Activated T-cell treated with anti-CD3 and anti-CD28 coated beads, Interleukin-2, amount 50 U/mL, for 24 hours (primary cell): Measurements from ENCODE around the gene GNAS.

Experiments
- DNase-seq: peaks from one replicate; pipeline ENCODE4 v3.0.0-alpha.2; 2020
- H3K27ac Mint-ChIP-seq: 2 replicates; pipeline ENCODE4 v1.8.0; 2020; ENCODE audit warnings: mild to moderate bottlenecking, mixed read lengths
- H3K27me3 Mint-ChIP-seq: 2 replicates; pipeline ENCODE4 v1.8.0; 2020; ENCODE audit warnings: mixed read lengths
- H3K36me3 Mint-ChIP-seq: 2 replicates; pipeline ENCODE4 v1.8.0; 2020; ENCODE audit warnings: low read depth, mixed read lengths
- H3K4me1 Mint-ChIP-seq: 2 replicates; pipeline ENCODE4 v1.8.0; 2020; ENCODE audit warnings: low read depth, mixed read lengths
- H3K4me3 Mint-ChIP-seq: 2 replicates; pipeline ENCODE4 v1.8.0; 2020; ENCODE audit warnings: mild to moderate bottlenecking, moderate library complexity, mixed read lengths
- H3K9me3 Mint-ChIP-seq: 2 replicates; pipeline ENCODE4 v1.8.0; 2020; ENCODE audit warnings: mixed read lengths

Gene GNAS

DNA sequence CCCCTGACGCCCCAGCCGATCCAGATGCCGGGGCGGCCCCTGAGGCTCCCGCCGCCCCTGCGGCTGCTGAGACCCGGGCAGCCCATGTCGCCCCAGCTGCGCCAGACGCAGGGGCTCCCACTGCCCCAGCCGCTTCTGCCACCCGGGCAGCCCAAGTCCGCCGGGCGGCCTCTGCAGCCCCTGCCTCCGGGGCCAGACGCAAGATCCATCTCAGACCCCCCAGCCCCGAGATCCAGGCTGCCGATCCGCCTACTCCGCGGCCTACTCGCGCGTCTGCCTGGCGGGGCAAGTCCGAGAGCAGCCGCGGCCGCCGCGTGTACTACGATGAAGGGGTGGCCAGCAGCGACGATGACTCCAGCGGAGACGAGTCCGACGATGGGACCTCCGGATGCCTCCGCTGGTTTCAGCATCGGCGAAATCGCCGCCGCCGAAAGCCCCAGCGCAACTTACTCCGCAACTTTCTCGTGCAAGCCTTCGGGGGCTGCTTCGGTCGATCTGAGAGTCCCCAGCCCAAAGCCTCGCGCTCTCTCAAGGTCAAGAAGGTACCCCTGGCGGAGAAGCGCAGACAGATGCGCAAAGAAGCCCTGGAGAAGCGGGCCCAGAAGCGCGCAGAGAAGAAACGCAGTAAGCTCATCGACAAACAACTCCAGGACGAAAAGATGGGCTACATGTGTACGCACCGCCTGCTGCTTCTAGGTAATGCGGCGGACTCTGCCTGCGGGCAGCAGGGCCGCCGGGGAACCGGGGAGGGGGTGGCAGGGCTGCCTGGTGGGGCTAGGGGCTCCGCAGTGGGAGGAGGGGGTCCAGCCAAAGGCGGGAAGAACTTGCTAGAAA is 2.3 kb downstream of the GNAS start:
- no peak overlapping the region for H3K27ac Mint-ChIP-seq
- no peaks in the 10 kb centered on the region for H3K9me3 Mint-ChIP-seq
- DNase-seq: peak; percentile 40
- peak overlapping the region; percentile 35 for H3K4me3 Mint-ChIP-seq
- H3K27me3 Mint-ChIP-seq: peaks cover 76% of the 10 kb centered on the region
- peaks cover 3% of the 10 kb centered on the region for H3K36me3 Mint-ChIP-seq
- H3K4me1 Mint-ChIP-seq: peaks cover 28% of the 10 kb centered on the region

DNA sequence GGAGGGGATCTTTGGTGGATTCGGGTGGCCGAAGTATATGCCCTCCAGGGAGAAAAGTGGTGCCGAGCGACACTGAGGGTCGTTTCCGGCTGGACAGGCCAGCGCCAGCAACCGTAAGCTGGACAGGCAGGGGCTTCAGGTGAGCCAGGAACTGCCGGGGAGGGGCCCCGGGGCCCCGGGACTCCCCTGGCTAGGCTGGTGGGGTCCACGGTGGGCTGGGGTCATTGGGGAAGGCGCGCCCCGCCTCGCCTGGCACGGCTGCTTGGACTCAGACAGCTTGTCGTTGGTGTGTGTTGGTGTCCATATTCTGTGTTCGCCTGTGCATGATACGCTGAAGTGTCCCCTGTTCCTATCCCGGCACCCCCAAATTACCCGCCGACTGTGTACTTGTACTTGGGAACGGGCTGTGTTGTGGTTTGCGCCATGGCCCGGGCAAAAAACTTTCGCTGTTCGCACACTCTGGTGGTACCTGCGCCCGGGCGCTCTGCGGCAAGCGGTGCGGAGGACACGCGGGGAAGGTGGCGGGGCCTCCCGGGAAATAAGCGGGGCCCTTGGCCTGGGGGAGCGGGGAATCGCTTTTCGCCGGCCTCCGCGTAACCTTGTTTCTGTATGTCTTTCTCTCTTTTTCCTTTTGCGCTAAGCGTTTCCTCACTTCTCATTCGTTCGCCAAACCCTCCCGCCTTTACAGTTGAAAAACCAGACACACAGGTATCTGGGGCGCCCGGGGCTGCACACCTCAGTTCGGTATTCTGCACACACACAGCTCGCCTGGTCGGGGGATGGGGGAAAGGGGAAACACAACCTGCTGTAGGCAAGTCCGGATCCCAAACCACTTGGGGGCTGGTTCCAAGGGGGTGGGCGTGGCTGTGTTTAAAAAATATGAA is 3.2 kb downstream of the GNAS start:
- DNase-seq: no peak
- peaks cover 27% of the 10 kb centered on the region for H3K4me1 Mint-ChIP-seq
- no peaks in the 10 kb centered on the region for H3K36me3 Mint-ChIP-seq
- no peak overlapping the region for H3K27ac Mint-ChIP-seq
- peak overlapping the region; percentile 39 for H3K4me3 Mint-ChIP-seq
- H3K27me3 Mint-ChIP-seq: peaks cover 70% of the 10 kb centered on the region
- no peaks in the 10 kb centered on the region for H3K9me3 Mint-ChIP-seq

DNA sequence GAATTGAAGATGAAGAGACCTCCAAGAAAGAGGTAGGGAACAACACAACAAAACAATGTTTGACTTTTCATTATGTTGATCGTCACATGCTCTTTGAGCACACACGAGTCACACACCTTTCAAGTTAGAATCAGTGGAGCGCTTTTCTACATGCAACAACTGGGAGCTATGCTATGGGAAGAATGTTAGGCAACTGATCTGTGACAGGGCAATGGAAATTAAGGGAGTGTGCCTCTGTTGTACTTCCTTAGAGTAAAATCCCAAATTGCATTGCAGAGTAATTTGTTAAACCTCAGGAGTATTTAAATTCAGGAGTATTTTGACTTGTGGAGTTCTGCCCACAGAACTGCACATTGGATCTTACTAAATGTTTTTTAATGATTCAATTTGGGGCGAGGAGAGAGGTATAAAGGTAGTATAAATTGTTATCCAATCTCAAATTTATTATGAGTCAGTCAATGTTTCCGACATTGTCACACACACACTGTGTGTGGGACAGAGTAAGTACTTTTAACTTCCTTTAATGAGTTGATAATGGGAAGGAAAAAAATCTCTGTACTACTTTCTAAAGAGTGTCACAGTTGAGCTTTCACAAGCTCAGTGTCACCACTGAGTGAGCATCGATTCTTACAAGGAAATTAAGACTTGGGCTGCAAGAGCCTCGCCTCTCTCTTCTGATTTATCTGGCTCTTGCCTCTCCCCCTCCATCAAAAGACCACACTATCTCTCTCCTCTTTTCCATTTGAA is 10.7 kb downstream of the GNAS start:
- no peak for DNase-seq
- Mint-ChIP-seq H3K27me3 (peaks cover 18% of the 10 kb centered on the region), H3K27ac (no peak overlapping the region), H3K4me1 (peaks cover 2% of the 10 kb centered on the region), H3K36me3 (no peaks in the 10 kb centered on the region), H3K9me3 (no peaks in the 10 kb centered on the region), H3K4me3 (no peak overlapping the region)

DNA sequence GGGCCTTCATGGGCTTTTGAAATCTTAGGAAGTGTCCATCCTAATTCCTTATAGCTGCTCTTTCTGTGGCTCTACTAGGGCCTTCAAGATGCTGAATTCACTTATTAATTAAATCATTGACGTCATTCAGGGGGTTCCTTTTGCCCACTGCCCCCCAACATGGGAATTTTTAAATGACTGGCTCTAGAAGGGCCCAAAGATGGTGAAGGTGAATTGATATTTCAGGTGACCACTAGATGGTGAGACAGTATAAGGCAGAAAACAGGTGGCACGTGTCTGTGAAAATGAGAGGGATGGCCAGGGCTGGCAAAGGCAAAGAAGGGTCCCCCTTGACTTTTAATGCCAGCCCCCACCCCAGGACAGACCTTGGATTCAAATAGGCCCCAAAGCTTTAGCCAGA is 11.8 kb downstream of the GNAS start:
- Mint-ChIP-seq H3K27me3 (peaks cover 13% of the 10 kb centered on the region), H3K9me3 (no peaks in the 10 kb centered on the region), H3K27ac (no peak overlapping the region), H3K4me3 (no peak overlapping the region), H3K36me3 (no peaks in the 10 kb centered on the region), H3K4me1 (peaks cover 2% of the 10 kb centered on the region)
- no peak for DNase-seq

DNA sequence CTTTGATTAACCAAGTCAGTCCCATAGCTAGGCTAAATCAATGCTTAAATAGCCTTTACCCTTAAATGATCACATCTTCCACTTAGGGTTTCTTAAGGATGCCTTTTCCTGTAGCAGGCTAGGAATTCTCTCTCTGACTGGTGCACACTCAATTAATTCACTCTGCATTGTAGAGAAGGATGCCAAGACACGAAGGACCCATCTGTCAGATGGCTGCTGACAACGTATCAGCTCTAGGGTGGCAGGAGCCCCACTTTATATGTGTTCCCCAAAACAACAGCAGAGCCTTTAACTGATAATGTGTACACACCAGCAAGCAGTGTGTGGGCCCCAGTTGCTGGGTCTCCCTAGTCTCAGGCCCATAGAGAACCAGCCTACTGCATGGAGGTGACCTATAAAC is 13.3 kb downstream of the GNAS start:
- H3K36me3 Mint-ChIP-seq: no peaks in the 10 kb centered on the region
- no peak for DNase-seq
- H3K9me3 Mint-ChIP-seq: no peaks in the 10 kb centered on the region
- no peak overlapping the region for H3K27ac Mint-ChIP-seq
- H3K4me1 Mint-ChIP-seq: peaks cover 11% of the 10 kb centered on the region
- H3K27me3 Mint-ChIP-seq: peaks cover 11% of the 10 kb centered on the region
- no peak overlapping the region for H3K4me3 Mint-ChIP-seq

DNA sequence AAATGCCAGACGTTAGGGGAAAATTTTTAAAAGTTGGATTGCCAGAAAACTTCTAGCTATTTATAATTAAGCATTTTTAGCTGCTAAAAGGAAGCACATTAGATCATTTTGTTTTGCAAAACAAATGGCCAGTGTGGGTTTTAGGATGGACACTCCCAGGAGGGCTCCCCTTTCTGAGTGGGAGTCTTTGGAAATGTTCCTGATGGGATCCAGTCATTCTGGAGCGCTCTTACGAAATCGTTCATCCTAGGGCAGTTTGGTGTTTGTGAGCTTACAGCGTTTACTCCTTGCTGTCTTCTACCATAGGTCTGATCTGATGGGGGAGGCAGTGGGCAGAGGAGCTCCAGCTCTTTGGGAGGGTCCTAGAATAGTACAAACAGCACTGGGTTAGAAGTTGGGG is 14.7 kb downstream of the GNAS start:
- Mint-ChIP-seq H3K4me1 (peaks cover 13% of the 10 kb centered on the region), H3K27me3 (peaks cover 5% of the 10 kb centered on the region), H3K4me3 (no peak overlapping the region), H3K27ac (no peak overlapping the region), H3K36me3 (no peaks in the 10 kb centered on the region), H3K9me3 (no peaks in the 10 kb centered on the region)
- DNase-seq: no peak

DNA sequence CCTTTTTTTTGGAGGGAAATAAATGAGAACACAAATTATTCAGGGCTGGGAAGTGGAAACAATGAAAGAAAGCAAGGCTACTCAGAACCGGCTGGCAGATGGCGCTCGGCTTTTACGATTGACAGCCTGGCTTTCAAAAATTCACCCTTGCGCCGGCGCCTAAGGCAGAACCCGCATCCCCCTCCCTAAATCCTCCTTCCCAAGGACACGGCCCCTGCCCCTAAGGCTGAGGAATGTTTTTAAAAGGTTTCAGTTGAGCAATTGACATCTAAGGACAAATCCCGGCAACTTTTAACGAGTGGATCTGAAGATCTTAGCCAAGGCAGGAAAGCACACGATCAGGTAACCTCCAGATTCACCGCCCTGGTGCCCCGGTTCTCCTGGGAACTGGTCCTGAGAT is 16.3 kb downstream of the GNAS start:
- no peak for DNase-seq
- H3K4me1 Mint-ChIP-seq: peaks cover 11% of the 10 kb centered on the region
- H3K27me3 Mint-ChIP-seq: no peaks in the 10 kb centered on the region
- H3K36me3 Mint-ChIP-seq: no peaks in the 10 kb centered on the region
- no peaks in the 10 kb centered on the region for H3K9me3 Mint-ChIP-seq
- H3K27ac Mint-ChIP-seq: no peak overlapping the region
- no peak overlapping the region for H3K4me3 Mint-ChIP-seq

DNA sequence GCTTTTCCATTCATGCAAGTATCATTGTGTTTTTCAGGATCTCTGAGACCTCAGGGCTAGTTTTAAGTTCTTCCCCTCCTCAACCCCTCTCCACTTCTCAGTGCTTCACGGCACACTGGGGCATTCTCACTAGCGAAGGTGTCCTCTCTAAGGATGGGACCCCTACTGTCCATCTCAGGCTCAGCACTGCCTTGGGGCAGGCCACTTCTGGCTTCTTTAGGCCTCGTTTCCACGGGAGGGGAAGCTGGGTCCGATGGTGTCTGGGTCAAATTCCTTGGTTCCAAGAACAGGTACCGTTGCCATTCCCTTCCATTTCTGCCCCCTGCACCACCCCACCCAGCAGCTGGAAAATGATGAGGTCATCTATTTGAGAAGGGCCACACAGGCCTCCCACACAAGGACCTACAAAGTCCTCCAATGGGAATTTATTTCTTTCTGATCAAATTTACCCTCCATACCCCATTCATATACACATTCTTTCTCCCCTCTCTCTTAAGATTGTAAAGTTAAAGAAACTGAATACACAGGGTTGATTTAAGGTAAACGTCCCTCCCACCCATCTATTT is 17.2 kb downstream of the GNAS start:
- no peaks in the 10 kb centered on the region for H3K27me3 Mint-ChIP-seq
- H3K27ac Mint-ChIP-seq: no peak overlapping the region
- no peak overlapping the region for H3K4me3 Mint-ChIP-seq
- no peaks in the 10 kb centered on the region for H3K9me3 Mint-ChIP-seq
- H3K4me1 Mint-ChIP-seq: peaks cover 11% of the 10 kb centered on the region
- no peak for DNase-seq
- H3K36me3 Mint-ChIP-seq: no peaks in the 10 kb centered on the region

DNA sequence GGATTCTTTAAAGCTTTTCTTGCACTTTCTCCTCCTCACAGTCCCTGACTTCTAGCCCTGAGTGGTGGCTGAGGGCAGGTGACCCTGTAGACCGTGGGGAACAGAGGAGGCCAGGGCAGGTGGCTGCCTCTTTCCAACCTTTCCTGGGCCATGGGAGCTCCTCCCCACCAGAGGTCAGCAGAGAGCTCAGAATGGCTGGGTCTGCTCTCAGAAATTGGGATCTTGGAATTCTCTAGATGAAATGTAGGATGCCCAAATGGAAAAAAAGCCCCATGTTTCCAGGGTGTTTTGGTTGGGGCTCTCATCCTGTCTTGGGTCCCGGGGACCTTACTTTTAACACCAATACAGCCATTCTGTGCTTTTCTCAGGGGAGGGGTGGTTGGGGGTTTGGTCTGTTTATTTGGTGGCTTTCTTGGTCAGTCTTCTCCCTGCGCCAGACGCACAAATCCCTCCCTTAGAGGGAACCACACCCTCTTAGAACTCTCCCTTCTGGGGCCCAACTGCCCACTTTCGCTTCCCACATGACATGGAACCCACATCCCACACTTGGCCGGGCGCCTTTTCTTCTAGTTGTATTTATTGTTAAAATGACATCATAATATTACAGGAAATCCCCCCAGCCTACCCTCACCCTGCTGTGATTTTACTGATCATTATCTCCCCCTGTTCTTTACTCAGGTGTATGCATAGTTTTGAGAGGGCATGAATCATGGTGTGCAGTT is 17.9 kb downstream of the GNAS start:
- DNase-seq: peak; percentile 68
- H3K4me3 Mint-ChIP-seq: no peak overlapping the region
- no peak overlapping the region for H3K27ac Mint-ChIP-seq
- H3K9me3 Mint-ChIP-seq: no peaks in the 10 kb centered on the region
- H3K36me3 Mint-ChIP-seq: no peaks in the 10 kb centered on the region
- H3K27me3 Mint-ChIP-seq: no peaks in the 10 kb centered on the region
- H3K4me1 Mint-ChIP-seq: peaks cover 11% of the 10 kb centered on the region

DNA sequence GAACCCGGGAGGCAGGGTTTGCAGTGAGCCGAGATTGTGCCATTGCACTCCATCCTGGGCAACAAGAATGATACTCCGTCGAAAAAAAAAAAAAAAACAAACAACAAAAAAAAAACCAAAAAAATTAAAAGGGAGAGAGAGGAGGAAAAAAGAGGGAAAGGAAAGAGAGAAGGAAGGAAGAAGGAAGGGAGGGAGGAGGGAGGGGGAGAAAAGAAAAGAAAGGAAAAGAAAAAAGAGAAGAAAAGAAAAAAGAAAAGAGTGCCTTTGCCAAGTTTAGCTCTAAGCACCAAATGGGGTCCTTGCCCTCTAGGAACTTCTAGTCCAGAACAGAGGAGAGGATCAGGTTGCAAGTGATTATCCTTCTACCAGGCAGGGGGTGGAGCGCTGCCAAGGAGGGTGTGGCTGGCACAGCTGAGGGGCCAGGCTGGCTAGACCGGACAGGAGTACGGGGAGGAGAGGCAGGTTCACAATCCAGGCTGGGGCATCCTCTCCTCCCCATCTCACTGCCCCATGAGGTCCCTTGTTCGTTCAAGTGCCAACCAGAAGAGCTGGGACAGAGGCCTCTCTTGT is 19.1 kb downstream of the GNAS start:
- no peak for DNase-seq
- no peaks in the 10 kb centered on the region for H3K9me3 Mint-ChIP-seq
- H3K4me3 Mint-ChIP-seq: no peak overlapping the region
- no peaks in the 10 kb centered on the region for H3K36me3 Mint-ChIP-seq
- peaks cover 11% of the 10 kb centered on the region for H3K4me1 Mint-ChIP-seq
- H3K27me3 Mint-ChIP-seq: no peaks in the 10 kb centered on the region
- no peak overlapping the region for H3K27ac Mint-ChIP-seq

DNA sequence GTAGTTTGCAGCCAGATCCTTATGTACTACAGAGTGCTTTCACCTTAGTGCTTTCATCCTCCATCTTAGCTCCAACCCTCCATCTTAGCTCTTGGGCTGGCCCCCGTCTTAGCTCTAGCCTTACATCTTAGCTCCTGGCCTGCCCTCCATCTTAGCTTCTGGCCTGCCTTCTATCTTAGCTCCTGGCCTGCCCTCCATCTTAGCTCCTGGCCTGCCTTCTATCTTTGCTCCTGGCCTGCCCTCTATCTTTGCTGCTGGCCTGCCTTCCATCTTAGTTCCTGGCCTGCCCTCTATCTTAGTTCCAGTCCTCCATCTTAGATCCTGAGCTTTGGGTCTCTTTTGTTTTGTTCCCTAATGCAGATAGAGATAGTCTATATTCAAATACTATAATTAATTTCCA is 22.0 kb downstream of the GNAS start:
- no peak overlapping the region for H3K27ac Mint-ChIP-seq
- H3K4me3 Mint-ChIP-seq: no peak overlapping the region
- peaks cover 30% of the 10 kb centered on the region for H3K4me1 Mint-ChIP-seq
- no peak for DNase-seq
- H3K36me3 Mint-ChIP-seq: no peaks in the 10 kb centered on the region
- H3K27me3 Mint-ChIP-seq: no peaks in the 10 kb centered on the region
- no peaks in the 10 kb centered on the region for H3K9me3 Mint-ChIP-seq

DNA sequence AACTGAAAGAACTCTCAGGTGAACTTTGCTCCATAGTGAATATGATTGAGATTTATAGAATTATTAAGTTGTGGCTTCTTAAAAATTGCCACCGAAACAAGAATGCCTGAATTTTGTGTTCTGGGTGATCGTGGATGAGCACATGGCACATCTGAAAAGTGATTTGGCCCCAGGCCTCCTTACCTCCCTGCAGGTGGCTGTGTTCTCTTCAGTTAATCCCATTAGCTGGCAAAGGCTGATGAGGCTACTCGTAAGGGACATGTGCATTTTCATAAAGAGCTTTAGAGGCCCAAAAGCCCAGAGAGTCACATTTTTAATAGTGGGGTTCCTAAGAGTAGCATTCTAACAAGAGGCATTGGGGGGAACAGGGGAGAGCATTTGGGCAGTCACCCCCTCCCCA is 22.6 kb downstream of the GNAS start:
- no peak overlapping the region for H3K4me3 Mint-ChIP-seq
- H3K4me1 Mint-ChIP-seq: peaks cover 28% of the 10 kb centered on the region

DNA sequence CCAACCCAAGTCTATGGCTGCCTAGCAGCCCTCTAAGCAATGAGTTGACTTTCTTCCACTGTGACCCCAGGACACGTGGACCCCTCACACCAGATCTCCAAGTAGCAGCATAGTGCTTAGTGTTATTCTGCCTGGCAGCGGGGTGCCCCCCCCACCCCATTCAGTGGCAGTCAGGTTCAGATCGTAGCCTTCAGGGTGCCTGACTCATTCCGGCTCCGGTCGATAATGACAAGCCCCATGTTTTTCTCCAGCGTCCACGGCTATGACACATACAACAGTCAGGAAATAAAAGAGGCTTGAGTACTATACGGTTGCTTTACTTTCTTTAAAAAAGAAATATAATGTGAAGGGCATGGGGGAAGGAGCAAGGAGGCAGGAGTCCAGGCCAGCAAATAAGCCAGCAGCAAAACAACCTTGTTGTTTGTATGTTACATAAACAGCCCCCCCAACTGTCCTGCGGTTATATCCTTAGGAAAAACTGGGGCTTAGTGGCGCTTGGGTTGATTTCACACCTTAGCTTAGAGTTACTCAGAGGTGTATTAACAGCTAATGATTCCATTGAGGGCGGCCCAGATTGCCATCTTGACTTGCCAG is 23.1 kb downstream of the GNAS start:
- no peak overlapping the region for H3K4me3 Mint-ChIP-seq
- peaks cover 22% of the 10 kb centered on the region for H3K4me1 Mint-ChIP-seq
- H3K27me3 Mint-ChIP-seq: no peaks in the 10 kb centered on the region
- no peak for DNase-seq
- no peaks in the 10 kb centered on the region for H3K9me3 Mint-ChIP-seq
- no peaks in the 10 kb centered on the region for H3K36me3 Mint-ChIP-seq
- H3K27ac Mint-ChIP-seq: no peak overlapping the region

More for the DNA sequence above, 22.6 kb downstream of the GNAS start:
- Mint-ChIP-seq H3K27me3 (no peaks in the 10 kb centered on the region), H3K27ac (no peak overlapping the region), H3K36me3 (no peaks in the 10 kb centered on the region), H3K9me3 (no peaks in the 10 kb centered on the region)
- DNase-seq: no peak
